ENCODE measurements around the gene MX2. TPM values are rescaled to one million over a fixed set of nuclear protein-coding genes. Genes with fewer than 3 reads are reported as not detected.

The MX2 gene
- total RNA-seq, 1 experiment from 2014 or later, result 56.7 TPM

GRCh38 chr21:41407541-41408460, 46.0 kb downstream of the MX2 start:
- DNase-seq (ENCODE audit: low read depth, low spot score) (no peak), ATAC-seq (no peak)
- TSS peak; percentile 50 for BruUV-seq (replicated peaks)
- ChIA-PET CTCF (no interaction called here), POLR2A (no interaction called here)
- Histone ChIP-seq H3K4me1 (ENCODE audit: control insufficient read depth, insufficient read depth, low read length) (no peaks in the 10 kb centered on the region), H3K36me3 (ENCODE audit: control insufficient read depth, insufficient read depth, low read length) (no peaks in the 10 kb centered on the region; the same call in 1 of the 2 replicates), H3K27me3 (ENCODE audit: control insufficient read depth, insufficient read depth, low read length) (no peaks in the 10 kb centered on the region), H3K9me3 (ENCODE audit: control insufficient read depth, insufficient read depth, low read depth, low read length) (no peaks in the 10 kb centered on the region), H3K4me3 (ENCODE audit: low read depth in 2 of 2, low read length in 2 of 2) (no peak overlapping the region), H3K27ac (ENCODE audit: low read length) (no peak overlapping the region)
- intact Hi-C loops (cut with micrococcal nuclease; ENCODE audit: unreplicated experiment) (no loop called here), in situ Hi-C loops (cut with HindIII; ENCODE audit: low pct_unique_long_range_greater_than_20kb, low sequenced_read_pairs) (no loop called here)
- TF ChIP-seq SIN3A (IDR thresholded peaks at IDR 0.05; ENCODE audit: borderline replicate concordance, insufficient read depth, low read depth, low read length), result no peak
- TF ChIP-seq, protein P1, sequence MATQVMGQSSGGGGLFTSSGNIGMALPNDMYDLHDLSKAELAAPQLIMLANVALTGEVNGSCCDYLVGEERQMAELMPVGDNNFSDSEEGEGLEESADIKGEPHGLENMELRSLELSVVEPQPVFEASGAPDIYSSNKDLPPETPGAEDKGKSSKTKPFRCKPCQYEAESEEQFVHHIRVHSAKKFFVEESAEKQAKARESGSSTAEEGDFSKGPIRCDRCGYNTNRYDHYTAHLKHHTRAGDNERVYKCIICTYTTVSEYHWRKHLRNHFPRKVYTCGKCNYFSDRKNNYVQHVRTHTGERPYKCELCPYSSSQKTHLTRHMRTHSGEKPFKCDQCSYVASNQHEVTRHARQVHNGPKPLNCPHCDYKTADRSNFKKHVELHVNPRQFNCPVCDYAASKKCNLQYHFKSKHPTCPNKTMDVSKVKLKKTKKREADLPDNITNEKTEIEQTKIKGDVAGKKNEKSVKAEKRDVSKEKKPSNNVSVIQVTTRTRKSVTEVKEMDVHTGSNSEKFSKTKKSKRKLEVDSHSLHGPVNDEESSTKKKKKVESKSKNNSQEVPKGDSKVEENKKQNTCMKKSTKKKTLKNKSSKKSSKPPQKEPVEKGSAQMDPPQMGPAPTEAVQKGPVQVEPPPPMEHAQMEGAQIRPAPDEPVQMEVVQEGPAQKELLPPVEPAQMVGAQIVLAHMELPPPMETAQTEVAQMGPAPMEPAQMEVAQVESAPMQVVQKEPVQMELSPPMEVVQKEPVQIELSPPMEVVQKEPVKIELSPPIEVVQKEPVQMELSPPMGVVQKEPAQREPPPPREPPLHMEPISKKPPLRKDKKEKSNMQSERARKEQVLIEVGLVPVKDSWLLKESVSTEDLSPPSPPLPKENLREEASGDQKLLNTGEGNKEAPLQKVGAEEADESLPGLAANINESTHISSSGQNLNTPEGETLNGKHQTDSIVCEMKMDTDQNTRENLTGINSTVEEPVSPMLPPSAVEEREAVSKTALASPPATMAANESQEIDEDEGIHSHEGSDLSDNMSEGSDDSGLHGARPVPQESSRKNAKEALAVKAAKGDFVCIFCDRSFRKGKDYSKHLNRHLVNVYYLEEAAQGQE (IDR thresholded peaks at IDR 0.05; ENCODE audit: insufficient read depth in 1 of 2, low read depth in 2 of 2, low read length in 1 of 2), result no peak
- TF ChIP-seq CTCF (IDR thresholded peaks at IDR 0.05), result no peak

DNA sequence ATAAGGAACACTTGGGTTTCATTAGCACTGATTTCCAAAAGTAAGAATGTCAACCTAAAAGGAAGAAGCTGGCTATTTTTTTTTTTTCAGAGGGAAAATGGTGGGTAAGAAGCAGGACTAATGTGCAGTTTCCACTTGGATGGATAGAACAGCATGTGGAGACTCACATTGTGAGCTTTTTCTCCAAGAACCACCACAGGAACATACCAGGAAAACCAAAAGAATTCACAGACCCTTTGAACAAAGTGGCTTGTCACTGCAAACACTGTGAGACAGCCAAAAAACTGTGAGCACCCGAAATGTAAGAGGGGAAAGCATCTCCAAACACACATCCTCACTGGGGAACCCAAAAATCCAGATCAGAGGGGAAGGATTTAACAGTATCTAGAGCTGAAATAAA, 48.5 kb downstream of the MX2 start:
- ATAC-seq, result no peak
- H3K4me1 ChIP-seq (ENCODE audit: control insufficient read depth, insufficient read depth, low read length), result no peaks in the 10 kb centered on the region
- H3K36me3 ChIP-seq (ENCODE audit: control insufficient read depth, insufficient read depth, low read length), result no peaks in the 10 kb centered on the region
- ChIA-PET CTCF (no interaction called here), POLR2A (no interaction called here)
- no peak for DNase-seq (ENCODE audit: low read depth, low spot score)
- in situ Hi-C loops (cut with HindIII; ENCODE audit: low pct_unique_long_range_greater_than_20kb, low sequenced_read_pairs), result no loop called here
- intact Hi-C loops (cut with micrococcal nuclease; ENCODE audit: unreplicated experiment), result no loop called here
- BruUV-seq (replicated peaks), result no TSS peak
- no peaks in the 10 kb centered on the region; the same call in 1 of the 2 replicates for H3K27me3 ChIP-seq (ENCODE audit: control insufficient read depth, insufficient read depth, low read length)
- no peak overlapping the region for H3K4me3 ChIP-seq (ENCODE audit: low read depth in 2 of 2, low read length in 2 of 2)
- no peak for TF ChIP-seq SIN3A (IDR thresholded peaks at IDR 0.05; ENCODE audit: borderline replicate concordance, insufficient read depth, low read depth, low read length)
- TF ChIP-seq, protein P1 (IDR thresholded peaks at IDR 0.05; ENCODE audit: insufficient read depth in 1 of 2, low read depth in 2 of 2, low read length in 1 of 2), result no peak
- TF ChIP-seq TCF7L2 (IDR thresholded peaks at IDR 0.05; ENCODE audit: low read depth, low read length), result no peak
- no peak for TF ChIP-seq POLR2AphosphoS5 (IDR thresholded peaks at IDR 0.05; ENCODE audit: low read depth, low read length)
- no peak for TF ChIP-seq CTCF (IDR thresholded peaks at IDR 0.05)
- H3K27ac ChIP-seq (ENCODE audit: low read length), result no peak overlapping the region
- H3K9me3 ChIP-seq (ENCODE audit: control insufficient read depth, insufficient read depth, low read depth, low read length), result no peaks in the 10 kb centered on the region
